IMR-90 (cell line): Measurements from ENCODE around the gene PAQR9. TPM values are rescaled to one million over a fixed set of nuclear protein-coding genes. Genes with fewer than 3 reads are reported as not detected.

Experiments used
- ATAC-seq: fragments of 200-7000 bp; cut with Tn5 transposase; 2 replicates; pipeline ENCODE4 v1.9.1; 2020; ENCODE audit warnings: low read depth, mild to moderate bottlenecking, moderate library complexity
- BruUV-seq: library from RNA; stranded (reverse); fragments of 400-500 nt; replicated peaks from 2 replicates; lab custom pipeline; 2021; lab: Mats Ljungman, UMichigan
- CTCF ChIA-PET: fragments of 300-600 bp; formaldehyde crosslinking; extraction: SDS; loops from one replicate; lab custom pipeline; 2021; ENCODE audit warnings: antibody characterized with exemption; lab: Yijun Ruan, JAX
- POLR2A ChIA-PET: fragments of 300-600 bp; sonication (Branson Sonifier 250); formaldehyde crosslinking; loops from one replicate; lab custom pipeline; 2022; ENCODE audit warnings: antibody characterized with exemption; ENCODE audit not compliant: unreplicated experiment; lab: Charles Lee
- DNase-seq: peaks from one replicate; pipeline ENCODE4 v3.0.0; 2013
- H2AFZ ChIP-seq: replicated peaks from 2 replicates; pipeline ENCODE3; 2013; ENCODE audit warnings: low read length, mild to moderate bottlenecking; ENCODE audit not compliant: poor library complexity
- H2AK5ac ChIP-seq: 2 replicates; pipeline ENCODE4 v1.6.1; 2013; ENCODE audit warnings: low read depth, low read length, inconsistent platforms
- H2AK9ac ChIP-seq: replicated peaks from 2 replicates; pipeline ENCODE3; 2013; ENCODE audit warnings: mild to moderate bottlenecking, low read depth, low read length, moderate library complexity; ENCODE audit not compliant: poor library complexity
- H2BK120ac ChIP-seq: 2 replicates; pipeline ENCODE4 v1.6.1; 2013; ENCODE audit warnings: low read depth, low read length, inconsistent platforms
- H2BK15ac ChIP-seq: 3 replicates; pipeline ENCODE4 v1.6.1; 2013; ENCODE audit warnings: low read depth, low read length, inconsistent platforms
- H2BK20ac ChIP-seq: 2 replicates; pipeline ENCODE4 v1.6.1; 2013; ENCODE audit warnings: low read depth, mild to moderate bottlenecking, inconsistent platforms, low read length, moderate library complexity
- H2BK5ac ChIP-seq: 2 replicates; pipeline ENCODE4 v1.6.1; 2013; ENCODE audit warnings: mild to moderate bottlenecking, low read depth, low read length, inconsistent platforms; ENCODE audit not compliant: poor library complexity, severe bottlenecking
- H3K14ac ChIP-seq: replicated peaks from 2 replicates; pipeline ENCODE4 v1.6.1; 2013; ENCODE audit warnings: low read depth, low read length, inconsistent platforms
- H3K18ac ChIP-seq: 2 replicates; pipeline ENCODE4 v1.6.1; 2013; ENCODE audit warnings: low read depth, low read length, control low read depth
- H3K23ac ChIP-seq: 2 replicates; pipeline ENCODE4 v1.6.1; 2013; ENCODE audit warnings: low read depth, low read length, inconsistent platforms
- H3K27ac ChIP-seq: 2 replicates; pipeline ENCODE4 v1.5.1; 2013; ENCODE audit warnings: mild to moderate bottlenecking, control low read depth, low read length; ENCODE audit not compliant: insufficient read depth
- H3K27me3 ChIP-seq: 2 replicates; pipeline ENCODE4 v1.6.1; 2013; ENCODE audit warnings: low read length; ENCODE audit not compliant: control insufficient read depth, insufficient read depth
- H3K36me3 ChIP-seq: 2 replicates; pipeline ENCODE4 v1.6.1; 2013; ENCODE audit warnings: low read length, mixed read lengths; ENCODE audit not compliant: control insufficient read depth, insufficient read depth
- H3K4ac ChIP-seq: 2 replicates; pipeline ENCODE4 v1.6.1; 2013; ENCODE audit warnings: low read depth, low read length, inconsistent platforms
- H3K4me1 ChIP-seq: 2 replicates; pipeline ENCODE4 v1.6.1; 2013; ENCODE audit warnings: low read length, mixed read lengths; ENCODE audit not compliant: control insufficient read depth, insufficient read depth
- H3K4me2 ChIP-seq: 2 replicates; pipeline ENCODE4 v1.6.1; 2013; ENCODE audit warnings: low read depth, mild to moderate bottlenecking, control low read depth, low read length, moderate library complexity
- H3K4me3 ChIP-seq: 2 replicates; pipeline ENCODE4 v1.5.1; 2013; ENCODE audit warnings: low read depth, mild to moderate bottlenecking, control low read depth, low read length, moderate library complexity; ENCODE audit not compliant: insufficient read depth
- H3K56ac ChIP-seq: 2 replicates; pipeline ENCODE4 v1.6.1; 2013; ENCODE audit warnings: low read length, inconsistent platforms; ENCODE audit not compliant: insufficient read depth; ENCODE audit errors: extremely low read depth
- H3K79me1 ChIP-seq, 2 experiments: 2 replicates each; pipeline ENCODE4 v1.6.1; 2013; ENCODE audit warnings: low read length in 2 of 2, inconsistent platforms in 1 of 2, low read depth in 1 of 2
- H3K9ac ChIP-seq: 2 replicates; pipeline ENCODE4 v1.6.1; 2013; ENCODE audit warnings: low read depth, low read length, control low read depth
- H3K9me1 ChIP-seq: 2 replicates; pipeline ENCODE4 v1.6.1; 2013; ENCODE audit warnings: low read length, inconsistent platforms; ENCODE audit not compliant: insufficient read depth
- H3K9me3 ChIP-seq: 2 replicates; pipeline ENCODE4 v1.6.1; 2013; ENCODE audit warnings: low read length; ENCODE audit not compliant: control insufficient read depth, insufficient read depth
- H4K20me1 ChIP-seq: 2 replicates; pipeline ENCODE4 v1.6.1; 2013; ENCODE audit warnings: low read length, inconsistent platforms; ENCODE audit not compliant: insufficient read depth
- H4K5ac ChIP-seq: 2 replicates; pipeline ENCODE4 v1.6.1; 2013; ENCODE audit warnings: mild to moderate bottlenecking, low read depth, low read length, control low read depth
- H4K8ac ChIP-seq, 2 experiments: 2 replicates each; pipeline ENCODE4 v1.6.1; 2013; ENCODE audit warnings: low read depth in 2 of 2, low read length in 2 of 2, control low read depth in 1 of 2, inconsistent platforms in 1 of 2
- H4K91ac ChIP-seq: 2 replicates; pipeline ENCODE4 v1.6.1; 2013; ENCODE audit warnings: low read depth, low read length, inconsistent platforms; ENCODE audit not compliant: insufficient read depth
- BHLHE40 ChIP-seq: fragments of 150-350 bp; IDR thresholded peaks from 2 replicates; pipeline ENCODE4 v1.6.1; 2016; ENCODE audit warnings: mild to moderate bottlenecking, low read depth, low read length
- CHD1 ChIP-seq: IDR thresholded peaks from 2 replicates; pipeline ENCODE4 v1.6.1; 2012; ENCODE audit warnings: low read depth, low read length, improper control_type of control experiment
- CTCF ChIP-seq: conservative IDR thresholded peaks from 2 replicates; pipeline ENCODE4 v1.5.1; 2012; ENCODE audit warnings: mild to moderate bottlenecking, low read depth, low read length, improper control_type of control experiment
- FOS ChIP-seq: fragments of 150-350 bp; IDR thresholded peaks from 2 replicates; pipeline ENCODE4 v1.6.1; 2016; ENCODE audit warnings: low read depth, low read length
- MAZ ChIP-seq: IDR thresholded peaks from 2 replicates; pipeline ENCODE4 v1.6.1; 2012; ENCODE audit warnings: low read depth, mild to moderate bottlenecking, low read length, improper control_type of control experiment, moderate library complexity, borderline replicate concordance
- MXI1 ChIP-seq: IDR thresholded peaks from 2 replicates; pipeline ENCODE4 v1.6.1; 2012; ENCODE audit warnings: low read depth, mild to moderate bottlenecking, low read length, moderate library complexity, borderline replicate concordance
- POLR2A ChIP-seq: IDR thresholded peaks from 2 replicates; pipeline ENCODE4 v1.6.1; 2012; ENCODE audit warnings: mild to moderate bottlenecking, low read depth, low read length
- USF2 ChIP-seq: fragments of 150-350 bp; IDR thresholded peaks from 2 replicates; pipeline ENCODE4 v1.6.1; 2017; ENCODE audit warnings: mild to moderate bottlenecking, antibody characterized with exemption, low read length, low read depth
- WGBS, 2 experiments: methylation state at CpG; one replicate each; pipeline versions ENCODE4 v1.1.5 to v1.1.7; 2013; ENCODE audit warnings: missing lambda C conversion rate in 2 of 2; ENCODE audit not compliant: insufficient read length in 1 of 2; ENCODE audit errors: extremely low coverage in 2 of 2; 5-methylcytosine and 5-hydroxymethylcytosine counted together
- dilution Hi-C: fragments of 300-500 bp; cut with HindIII; formaldehyde crosslinking; loops from one replicate; pipeline ENCODE4 v1.14.3; 2018; ENCODE audit warnings: low sequenced_read_pairs; ENCODE audit not compliant: unreplicated experiment
- in situ Hi-C: fragments of 300-500 bp; cut with MboI; formaldehyde crosslinking; loops from 3 replicates; pipeline ENCODE4 v1.14.3; 2019; ENCODE audit warnings: low sequenced_read_pairs, inconsistent platforms, mixed read lengths
- intact Hi-C: fragments of 100-400 bp; cut with micrococcal nuclease; formaldehyde crosslinking; loops from 2 replicates; pipeline ENCODE4 v1.10.0; 2022
- polyA plus RNA-seq, 3 experiments: library from polyadenylated mRNA; depleted of rRNA; stranded (reverse); fragments of >200 nt; gene quantifications; 2 replicates each; pipeline ENCODE4 v1.2.3, GENCODE V29; 2012; ENCODE audit warnings: low replicate concordance in 1 of 3
- total RNA-seq: library from RNA; depleted of rRNA; stranded (reverse); fragments of >200 nt; gene quantifications from 2 replicates; pipeline ENCODE4 v1.2.3, GENCODE V29; 2012

The PAQR9 gene
- total and polyA plus RNA-seq, 2 of the 4 experiments (the other 2 are of a cell fraction) = 0.05 TPM; not detected in 1

- Histone ChIP-seq H3K4me1 (no peaks in the 10 kb centered on the region), H3K14ac (no peak overlapping the region), H4K20me1 (no peaks in the 10 kb centered on the region), H3K4me2 (no peak overlapping the region), H3K18ac (no peak overlapping the region), H2AK9ac (no peak overlapping the region), H2BK120ac (no peak overlapping the region), H2BK20ac (no peak overlapping the region), H3K4ac (no peak overlapping the region), H3K9me3 (no peaks in the 10 kb centered on the region), H4K91ac (no peak overlapping the region), H3K56ac (no peak overlapping the region), H3K23ac (no peak overlapping the region), H4K5ac (no peak overlapping the region), H3K36me3 (no peaks in the 10 kb centered on the region), H3K27me3 (peaks cover 2% of the 10 kb centered on the region; the same call in 1 of the 2 replicates), H3K9me1 (no peaks in the 10 kb centered on the region), H2AFZ (no peak overlapping the region), H2BK15ac (no peak overlapping the region), H3K79me1 (no peaks in the 10 kb centered on the region), H2BK5ac (no peak overlapping the region), H3K4me3 (no peak overlapping the region), H2AK5ac (no peak overlapping the region), H4K8ac (no peak overlapping the region), H3K9ac (no peak overlapping the region), H3K27ac (no peak overlapping the region)
- dilution Hi-C loops (no loop called here), intact Hi-C loops (no loop called here), in situ Hi-C loops (loop anchor here (5.0 kb wide), 2 partner anchors 158 to 403 kb away; no protein-coding TSS in a partner anchor)
- no peak for DNase-seq
- ChIA-PET CTCF (interaction anchor here (1.7 kb wide), 1 partner anchor 162 kb away, joined by 6 read pairs; no protein-coding TSS in a partner anchor), POLR2A (interaction anchor here (1.5 kb wide), 1 partner anchor 11 kb away, joined by 4 read pairs; the partner anchor contains the start of gene U2SURP)
- no peak for TF ChIP-seq FOS
- TF ChIP-seq MXI1 = no peak
- TF ChIP-seq BHLHE40 = no peak
- TF ChIP-seq CTCF = no peak
- TF ChIP-seq POLR2A = no peak
- no peak for TF ChIP-seq CHD1
- no peak for TF ChIP-seq MAZ
- no peak for TF ChIP-seq USF2
- no peak for ATAC-seq
- no CpG with 5 or more reads among the region's 5 CpGs for WGBS, 2 experiments
- BruUV-seq = no TSS peak
Observed at GRCh38 chr3:142990721-142991120, 27.2 kb upstream of the PAQR9 start.
